T47D (cell line): Measurements from ENCODE around the gene SLF1.

Source experiments
- DNase-seq, 2 experiments: peaks; one replicate each; pipeline versions ENCODE4 v3.0.0 to v3.0.0-alpha.2; 2011 to 2012; ENCODE audit warnings: low read depth in 1 of 2, low spot score in 1 of 2
- JUND ChIP-seq: IDR thresholded peaks from 2 replicates; pipeline ENCODE4 v1.6.1; 2012; ENCODE audit warnings: low read depth
- in situ Hi-C: cut with HindIII; loops from 2 replicates; pipeline ENCODE4 v1.10.0; 2016; ENCODE audit warnings: low sequenced_read_pairs, low pct_unique_long_range_greater_than_20kb

Gene SLF1

GRCh38 chr5:94745786-94746730, 127.6 kb downstream of the SLF1 start:
- in situ Hi-C loops, result no loop called here
- DNase-seq, result no peak
- no peak for TF ChIP-seq JUND

GRCh38 chr5:94746731-94747124, 128.3 kb downstream of the SLF1 start:
- TF ChIP-seq JUND, result no peak
- no peak for DNase-seq
- in situ Hi-C loops, result no loop called here
